ENCODE measurements around the gene TOMT.

GRCh38 chr11:72141066-72141465 is 35.3 kb downstream of the TOMT start:
- TF ChIP-seq POLR2AphosphoS5 (IDR thresholded peaks at IDR 0.05) (no peak), CTCF (IDR thresholded peaks at IDR 0.05) (no peak), EP300 (IDR thresholded peaks at IDR 0.05) (no peak)
